DOHH2 (cell line): Measurements from ENCODE around the gene ZNRF1.
A peak's percentile ranks its signal among the peaks of the same experiment; 100 is the strongest.

Experiments
- H3F3A ChIP-seq: fragments of 200-600 bp; sonication (generic), shearing (Covaris generic); 2 replicates; pipeline ENCODE4 v1.6.0; 2016; ENCODE audit warnings: antibody characterized with exemption, mild to moderate bottlenecking; ENCODE audit not compliant: control insufficient read depth, insufficient read depth
- H3K27ac ChIP-seq: fragments of 200-600 bp; sonication (generic); 2 replicates; pipeline ENCODE4 v1.5.1; 2014; ENCODE audit warnings: low read depth, mild to moderate bottlenecking, low read length, moderate library complexity
- H3K27me3 ChIP-seq: fragments of 200-600 bp; sonication (generic); 2 replicates; pipeline ENCODE4 v1.6.1; 2014; ENCODE audit warnings: mild to moderate bottlenecking, low read length, mixed read lengths; ENCODE audit not compliant: control insufficient read depth
- H3K36me3 ChIP-seq: fragments of 200-600 bp; sonication (generic); 2 replicates; pipeline ENCODE4 v1.6.1; 2014; ENCODE audit warnings: mild to moderate bottlenecking, low read length, moderate library complexity, mixed read lengths; ENCODE audit not compliant: control insufficient read depth
- H3K4me1 ChIP-seq: fragments of 200-600 bp; sonication (generic); 2 replicates; pipeline ENCODE4 v1.6.1; 2014; ENCODE audit warnings: mild to moderate bottlenecking, low read length, mixed read lengths; ENCODE audit not compliant: control insufficient read depth
- H3K4me2 ChIP-seq: fragments of 200-600 bp; sonication (generic); 2 replicates; pipeline ENCODE4 v1.6.0; 2014; ENCODE audit warnings: mild to moderate bottlenecking, low read length, moderate library complexity
- H3K4me3 ChIP-seq: fragments of 200-600 bp; sonication (generic); 2 replicates; pipeline ENCODE4 v1.5.1; 2014; ENCODE audit warnings: mild to moderate bottlenecking, low read length, mixed read lengths
- H3K79me2 ChIP-seq: fragments of 200-600 bp; sonication (generic); 2 replicates; pipeline ENCODE4 v1.6.1; 2014; ENCODE audit warnings: mild to moderate bottlenecking, low read length, mixed read lengths; ENCODE audit not compliant: control insufficient read depth
- H3K9me2 ChIP-seq: fragments of 200-600 bp; sonication (generic); replicated peaks from 2 replicates; pipeline ENCODE4 v1.6.1; 2014; ENCODE audit warnings: mild to moderate bottlenecking, low read length, mixed read lengths; ENCODE audit not compliant: control insufficient read depth
- H3K9me3 ChIP-seq: fragments of 200-600 bp; sonication (generic); 2 replicates; pipeline ENCODE4 v1.6.1; 2014; ENCODE audit warnings: antibody characterized with exemption, low read length, mixed read lengths; ENCODE audit not compliant: control insufficient read depth, insufficient read depth
- H4K20me1 ChIP-seq: fragments of 200-600 bp; sonication (generic); 2 replicates; pipeline ENCODE4 v1.6.0; 2014; ENCODE audit warnings: low read depth, mild to moderate bottlenecking, antibody characterized with exemption, low read length, moderate library complexity; ENCODE audit not compliant: control insufficient read depth, insufficient read depth
- EZH2phosphoT487 ChIP-seq: fragments of 200-600 bp; sonication (generic); IDR thresholded peaks from 2 replicates; pipeline ENCODE4 v1.6.1; 2017; ENCODE audit warnings: borderline replicate concordance, mild to moderate bottlenecking, antibody characterized with exemption, low read length, moderate library complexity, mixed read lengths
- TF ChIP-seq, protein P1 (sequence below): fragments of 200-600 bp; sonication (generic); IDR thresholded peaks from one replicate; pipeline ENCODE4 v1.5.1; 2014; ENCODE audit warnings: antibody characterized with exemption, mild to moderate bottlenecking, low read depth, low read length; ENCODE audit not compliant: poor library complexity, severe bottlenecking

The ZNRF1 gene

DNA sequence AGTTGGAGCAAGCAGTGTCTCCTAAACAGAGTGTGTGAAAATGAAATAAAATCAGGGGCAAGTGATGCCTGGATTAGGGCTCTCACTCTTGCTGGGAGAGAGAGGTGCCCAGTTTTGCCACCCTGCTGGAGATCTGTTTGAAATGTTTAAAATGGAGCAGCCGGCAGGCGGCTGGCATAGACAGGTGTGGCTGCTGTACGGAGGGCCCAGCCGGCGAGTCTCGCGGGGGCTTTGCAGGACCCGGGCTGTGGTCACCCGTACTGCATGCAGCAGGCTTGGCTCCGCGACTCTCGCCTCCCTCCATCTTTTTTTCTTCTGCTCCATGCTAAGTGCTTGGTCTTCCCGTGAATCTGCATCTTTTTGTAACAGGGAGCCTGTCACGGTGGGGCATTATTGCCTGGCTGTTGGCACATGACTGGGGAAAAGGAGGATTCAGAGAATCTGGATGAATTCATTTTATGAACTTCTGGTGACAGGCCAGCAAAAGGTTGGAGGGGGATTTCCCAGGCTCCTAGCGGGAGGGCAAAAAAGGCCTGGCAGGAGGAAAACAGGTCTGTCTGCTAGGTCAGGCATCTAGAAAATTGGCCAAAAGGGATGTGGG lies 1.8 kb downstream of the ZNRF1 start:
- H3K27ac ChIP-seq = no peak overlapping the region
- peaks cover 31% of the 10 kb centered on the region for H3K27me3 ChIP-seq
- 0 out of 2 replicates have a peak, but pooled peaks cover 4% of the 10 kb centered on the region for H4K20me1 ChIP-seq
- H3K4me3 ChIP-seq = peak overlapping the region; percentile 80
- H3K9me3 ChIP-seq = no peaks in the 10 kb centered on the region
- H3K9me2 ChIP-seq = no peaks in the 10 kb centered on the region
- H3K36me3 ChIP-seq = no peaks in the 10 kb centered on the region
- TF ChIP-seq, protein P1, sequence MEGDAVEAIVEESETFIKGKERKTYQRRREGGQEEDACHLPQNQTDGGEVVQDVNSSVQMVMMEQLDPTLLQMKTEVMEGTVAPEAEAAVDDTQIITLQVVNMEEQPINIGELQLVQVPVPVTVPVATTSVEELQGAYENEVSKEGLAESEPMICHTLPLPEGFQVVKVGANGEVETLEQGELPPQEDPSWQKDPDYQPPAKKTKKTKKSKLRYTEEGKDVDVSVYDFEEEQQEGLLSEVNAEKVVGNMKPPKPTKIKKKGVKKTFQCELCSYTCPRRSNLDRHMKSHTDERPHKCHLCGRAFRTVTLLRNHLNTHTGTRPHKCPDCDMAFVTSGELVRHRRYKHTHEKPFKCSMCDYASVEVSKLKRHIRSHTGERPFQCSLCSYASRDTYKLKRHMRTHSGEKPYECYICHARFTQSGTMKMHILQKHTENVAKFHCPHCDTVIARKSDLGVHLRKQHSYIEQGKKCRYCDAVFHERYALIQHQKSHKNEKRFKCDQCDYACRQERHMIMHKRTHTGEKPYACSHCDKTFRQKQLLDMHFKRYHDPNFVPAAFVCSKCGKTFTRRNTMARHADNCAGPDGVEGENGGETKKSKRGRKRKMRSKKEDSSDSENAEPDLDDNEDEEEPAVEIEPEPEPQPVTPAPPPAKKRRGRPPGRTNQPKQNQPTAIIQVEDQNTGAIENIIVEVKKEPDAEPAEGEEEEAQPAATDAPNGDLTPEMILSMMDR = no peak
- no peak for TF ChIP-seq EZH2phosphoT487
- H3K79me2 ChIP-seq = peaks cover 35% of the 10 kb centered on the region
- H3F3A ChIP-seq = no peaks in the 10 kb centered on the region
- H3K4me2 ChIP-seq = peak overlapping the region; percentile 88
- H3K4me1 ChIP-seq = peaks cover 42% of the 10 kb centered on the region

DNA sequence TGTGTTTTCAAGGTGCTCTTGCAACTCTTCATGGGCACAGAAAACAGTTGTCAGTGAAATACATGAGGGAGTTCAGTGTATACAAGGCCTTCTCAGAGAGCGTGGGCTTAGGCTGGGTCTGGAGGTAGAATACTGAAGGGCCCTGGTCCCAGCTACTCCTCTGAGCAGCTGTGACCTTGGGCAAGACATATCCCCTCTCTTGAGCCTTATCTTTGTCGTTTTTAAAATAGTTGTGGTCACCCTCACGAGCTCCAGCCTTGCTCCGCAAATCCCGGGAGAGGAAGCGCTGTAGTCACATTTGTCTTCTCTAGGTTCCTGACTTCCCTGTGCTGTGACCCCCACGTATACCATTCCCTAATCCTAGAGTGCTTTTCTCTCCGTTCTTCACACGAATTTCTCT lies 3.6 kb downstream of the ZNRF1 start:
- H3K36me3 ChIP-seq = no peaks in the 10 kb centered on the region
- no peaks in the 10 kb centered on the region for H3F3A ChIP-seq
- H3K4me2 ChIP-seq = peak overlapping the region; percentile 20; the same call in 1 of the 2 replicates
- H3K4me3 ChIP-seq = no peak overlapping the region
- no peak for TF ChIP-seq EZH2phosphoT487
- H3K9me3 ChIP-seq = no peaks in the 10 kb centered on the region
- peaks cover 27% of the 10 kb centered on the region for H3K27me3 ChIP-seq
- H3K79me2 ChIP-seq = peaks cover 45% of the 10 kb centered on the region
- H4K20me1 ChIP-seq = 0 out of 2 replicates have a peak, but pooled peaks cover 4% of the 10 kb centered on the region
- no peak overlapping the region for H3K27ac ChIP-seq
- no peaks in the 10 kb centered on the region for H3K9me2 ChIP-seq
- H3K4me1 ChIP-seq = peaks cover 44% of the 10 kb centered on the region

DNA sequence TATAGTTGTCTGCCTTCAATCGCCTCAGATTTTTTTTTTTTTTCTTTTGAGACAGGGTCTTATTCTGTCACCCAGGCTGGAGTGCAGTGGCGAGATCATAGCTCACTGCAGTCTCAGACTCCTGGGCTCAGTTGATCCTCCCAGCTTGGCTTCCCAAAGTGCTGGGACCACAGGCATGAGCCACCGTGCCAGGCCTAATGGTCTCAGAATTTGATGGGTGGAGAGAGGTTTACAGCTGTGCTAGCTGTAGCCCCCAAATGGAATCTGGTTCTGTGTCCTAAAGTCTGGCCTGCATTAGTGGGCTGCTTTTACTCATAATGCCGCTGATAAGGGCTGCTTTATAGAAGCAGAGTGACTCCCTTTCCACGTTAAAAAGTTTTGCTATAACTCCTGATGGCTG lies 5.1 kb downstream of the ZNRF1 start:
- TF ChIP-seq, protein P1 = no peak
- no peak for TF ChIP-seq EZH2phosphoT487
- H3K4me1 ChIP-seq = peaks cover 35% of the 10 kb centered on the region
- 0 out of 2 replicates have a peak, but pooled peaks cover 4% of the 10 kb centered on the region for H4K20me1 ChIP-seq
- H3K4me2 ChIP-seq = no peak overlapping the region
- no peaks in the 10 kb centered on the region for H3K9me2 ChIP-seq
- H3K4me3 ChIP-seq = no peak overlapping the region
- no peaks in the 10 kb centered on the region for H3F3A ChIP-seq
- no peaks in the 10 kb centered on the region for H3K36me3 ChIP-seq
- peaks cover 27% of the 10 kb centered on the region for H3K27me3 ChIP-seq
- peaks cover 50% of the 10 kb centered on the region for H3K79me2 ChIP-seq
- no peaks in the 10 kb centered on the region for H3K9me3 ChIP-seq
- no peak overlapping the region for H3K27ac ChIP-seq

DNA sequence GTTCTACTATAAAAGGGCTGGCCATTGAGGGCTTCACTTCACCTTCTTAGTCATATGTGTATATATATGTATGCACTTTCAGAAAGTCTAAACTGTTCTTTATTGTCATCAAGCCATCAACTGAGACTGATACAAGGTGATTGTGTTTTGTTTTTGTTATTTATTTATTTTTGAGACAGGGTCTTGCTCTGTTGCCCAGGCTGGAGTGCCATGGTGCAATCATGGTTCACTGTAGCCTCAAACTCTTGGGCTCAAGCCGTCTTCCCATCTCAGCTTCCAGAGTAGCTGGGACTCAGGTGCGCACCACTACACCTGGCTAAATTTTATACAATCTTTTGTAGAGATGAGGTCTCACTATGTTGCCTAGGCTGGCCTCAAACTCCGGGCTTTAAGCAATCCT lies 5.6 kb downstream of the ZNRF1 start:
- Histone ChIP-seq H3K4me1 (peaks cover 35% of the 10 kb centered on the region), H3K36me3 (no peaks in the 10 kb centered on the region), H3K9me3 (no peaks in the 10 kb centered on the region), H3K27ac (no peak overlapping the region), H3F3A (no peaks in the 10 kb centered on the region), H3K79me2 (peaks cover 50% of the 10 kb centered on the region), H3K27me3 (peaks cover 26% of the 10 kb centered on the region), H3K4me3 (no peak overlapping the region), H3K9me2 (no peaks in the 10 kb centered on the region), H3K4me2 (no peak overlapping the region), H4K20me1 (0 out of 2 replicates have a peak, but pooled peaks cover 4% of the 10 kb centered on the region)
- TF ChIP-seq EZH2phosphoT487 = no peak
- TF ChIP-seq, protein P1 = no peak
